ENCODE measurements around the gene FTL.

The FTL gene

GRCh38 chr19:48946463-48947257 lies 18.4 kb upstream of the FTL start:
- Histone ChIP-seq H3K27ac (ENCODE audit: low read depth, low read length) (no peak overlapping the region), H3K4me1 (ENCODE audit: control insufficient read depth, insufficient read depth, low read length) (no peaks in the 10 kb centered on the region), H3K9me3 (ENCODE audit: control insufficient read depth, insufficient read depth, low read depth, low read length) (no peaks in the 10 kb centered on the region)

GRCh38 chr19:48947258-48947542 lies 17.9 kb upstream of the FTL start:
- H3K4me3 ChIP-seq (ENCODE audit: low read depth, low read length), result no peak overlapping the region
- no peak overlapping the region for H3K27ac ChIP-seq (ENCODE audit: low read depth, low read length)

More at GRCh38 chr19:48946463-48947257, 18.4 kb upstream of the FTL start:
- H3K9ac ChIP-seq (ENCODE audit: low read length), result no peak overlapping the region
- no peak overlapping the region for H3K4me3 ChIP-seq (ENCODE audit: low read depth, low read length)
- no peaks in the 10 kb centered on the region for H3K36me3 ChIP-seq (ENCODE audit: control insufficient read depth, insufficient read depth, low read length)
- H3K27me3 ChIP-seq (ENCODE audit: control insufficient read depth, insufficient read depth, low read length), result no peaks in the 10 kb centered on the region

GRCh38 chr19:48950159-48950558 lies 14.9 kb upstream of the FTL start:
- no peak overlapping the region for H3K27ac ChIP-seq (ENCODE audit: low read depth, low read length)

More at GRCh38 chr19:48947258-48947542, 17.9 kb upstream of the FTL start:
- H3K27me3 ChIP-seq (ENCODE audit: control insufficient read depth, insufficient read depth, low read length), result no peaks in the 10 kb centered on the region
- no peaks in the 10 kb centered on the region for H3K9me3 ChIP-seq (ENCODE audit: control insufficient read depth, insufficient read depth, low read depth, low read length)
- no peaks in the 10 kb centered on the region for H3K4me1 ChIP-seq (ENCODE audit: control insufficient read depth, insufficient read depth, low read length)
- H3K9ac ChIP-seq (ENCODE audit: low read length), result no peak overlapping the region
- H3K36me3 ChIP-seq (ENCODE audit: control insufficient read depth, insufficient read depth, low read length), result no peaks in the 10 kb centered on the region

GRCh38 chr19:48950830-48951519 lies 14.1 kb upstream of the FTL start:
- Histone ChIP-seq H3K9ac (ENCODE audit: low read length) (no peak overlapping the region), H3K36me3 (ENCODE audit: control insufficient read depth, insufficient read depth, low read length) (peaks cover 5% of the 10 kb centered on the region; the same call in 1 of the 2 replicates), H3K27me3 (ENCODE audit: control insufficient read depth, insufficient read depth, low read length) (no peaks in the 10 kb centered on the region), H3K4me3 (ENCODE audit: low read depth, low read length) (no peak overlapping the region), H3K4me1 (ENCODE audit: control insufficient read depth, insufficient read depth, low read length) (peaks cover 7% of the 10 kb centered on the region), H3K27ac (ENCODE audit: low read depth, low read length) (no peak overlapping the region), H3K9me3 (ENCODE audit: control insufficient read depth, insufficient read depth, low read depth, low read length) (no peaks in the 10 kb centered on the region)

More at GRCh38 chr19:48950159-48950558, 14.9 kb upstream of the FTL start:
- Histone ChIP-seq H3K9ac (ENCODE audit: low read length) (no peak overlapping the region), H3K4me3 (ENCODE audit: low read depth, low read length) (no peak overlapping the region), H3K36me3 (ENCODE audit: control insufficient read depth, insufficient read depth, low read length) (no peaks in the 10 kb centered on the region), H3K4me1 (ENCODE audit: control insufficient read depth, insufficient read depth, low read length) (no peaks in the 10 kb centered on the region), H3K27me3 (ENCODE audit: control insufficient read depth, insufficient read depth, low read length) (no peaks in the 10 kb centered on the region), H3K9me3 (ENCODE audit: control insufficient read depth, insufficient read depth, low read depth, low read length) (no peaks in the 10 kb centered on the region)

GRCh38 chr19:48953141-48953540 lies 12.0 kb upstream of the FTL start:
- H3K27ac ChIP-seq (ENCODE audit: low read depth, low read length), result no peak overlapping the region
- H3K4me1 ChIP-seq (ENCODE audit: control insufficient read depth, insufficient read depth, low read length), result peaks cover 10% of the 10 kb centered on the region
- H3K9me3 ChIP-seq (ENCODE audit: control insufficient read depth, insufficient read depth, low read depth, low read length), result no peaks in the 10 kb centered on the region
- H3K4me3 ChIP-seq (ENCODE audit: low read depth, low read length), result no peak overlapping the region
- H3K27me3 ChIP-seq (ENCODE audit: control insufficient read depth, insufficient read depth, low read length), result no peaks in the 10 kb centered on the region
- H3K36me3 ChIP-seq (ENCODE audit: control insufficient read depth, insufficient read depth, low read length), result peaks cover 20% of the 10 kb centered on the region
- H3K9ac ChIP-seq (ENCODE audit: low read length), result no peak overlapping the region

DNA sequence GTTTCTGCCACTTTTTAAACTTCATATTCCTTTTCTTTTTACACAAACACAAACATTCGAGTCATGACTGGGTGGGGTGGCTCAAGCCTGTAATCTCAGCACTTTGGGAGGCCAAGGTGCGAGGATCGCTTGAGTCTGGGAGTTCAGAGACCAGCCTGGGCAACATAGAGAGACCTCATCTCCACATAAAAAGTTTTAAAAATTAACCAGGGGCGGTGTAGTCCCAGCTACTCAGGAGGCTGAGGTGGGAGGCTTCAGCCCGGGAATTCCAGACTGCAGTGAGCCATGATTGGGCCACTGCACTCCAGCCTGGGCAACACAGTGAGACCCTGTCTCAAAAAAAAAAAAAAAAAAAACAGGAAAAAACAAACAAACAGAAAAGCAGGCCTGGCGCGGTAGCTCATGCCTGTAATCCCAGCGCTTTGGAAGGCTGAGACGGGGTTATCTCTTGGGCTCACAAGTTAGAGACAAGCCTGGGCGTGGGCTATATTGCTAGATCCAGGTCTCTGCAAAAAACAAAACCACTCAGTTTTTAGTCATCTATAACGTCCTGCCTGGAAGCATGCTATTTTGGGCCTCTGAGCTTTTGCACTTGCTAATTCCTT lies 11.0 kb upstream of the FTL start:
- H3K9ac ChIP-seq (ENCODE audit: low read length), result peak overlapping the region; percentile 8

GRCh38 chr19:48954595-48955307 lies 10.4 kb upstream of the FTL start, which contains the start of gene BAX:
TSS of gene BAX (plus strand) at chr19:48954875. CDS start at chr19:48954929, 54 bp downstream.
- Histone ChIP-seq H3K9me3 (ENCODE audit: control insufficient read depth, insufficient read depth, low read depth, low read length) (no peaks in the 10 kb centered on the region), H3K36me3 (ENCODE audit: control insufficient read depth, insufficient read depth, low read length) (peaks cover 27% of the 10 kb centered on the region), H3K9ac (ENCODE audit: low read length) (peak within 1 kb of the TSS; percentile 99), H3K4me1 (ENCODE audit: control insufficient read depth, insufficient read depth, low read length) (peaks cover 10% of the 10 kb centered on the region), H3K27me3 (ENCODE audit: control insufficient read depth, insufficient read depth, low read length) (no peaks in the 10 kb centered on the region), H3K27ac (ENCODE audit: low read depth, low read length) (peak within 1 kb of the TSS; percentile 96), H3K4me3 (ENCODE audit: low read depth, low read length) (peak within 1 kb of the TSS; percentile 92)

More for the DNA sequence above, 11.0 kb upstream of the FTL start:
- peak overlapping the region; percentile 92 for H3K4me3 ChIP-seq (ENCODE audit: low read depth, low read length)
- H3K36me3 ChIP-seq (ENCODE audit: control insufficient read depth, insufficient read depth, low read length), result peaks cover 26% of the 10 kb centered on the region
- H3K27me3 ChIP-seq (ENCODE audit: control insufficient read depth, insufficient read depth, low read length), result no peaks in the 10 kb centered on the region
- H3K9me3 ChIP-seq (ENCODE audit: control insufficient read depth, insufficient read depth, low read depth, low read length), result no peaks in the 10 kb centered on the region
- peaks cover 10% of the 10 kb centered on the region for H3K4me1 ChIP-seq (ENCODE audit: control insufficient read depth, insufficient read depth, low read length)
- no peak overlapping the region; the same call in 1 of the 2 replicates for H3K27ac ChIP-seq (ENCODE audit: low read depth, low read length)

DNA sequence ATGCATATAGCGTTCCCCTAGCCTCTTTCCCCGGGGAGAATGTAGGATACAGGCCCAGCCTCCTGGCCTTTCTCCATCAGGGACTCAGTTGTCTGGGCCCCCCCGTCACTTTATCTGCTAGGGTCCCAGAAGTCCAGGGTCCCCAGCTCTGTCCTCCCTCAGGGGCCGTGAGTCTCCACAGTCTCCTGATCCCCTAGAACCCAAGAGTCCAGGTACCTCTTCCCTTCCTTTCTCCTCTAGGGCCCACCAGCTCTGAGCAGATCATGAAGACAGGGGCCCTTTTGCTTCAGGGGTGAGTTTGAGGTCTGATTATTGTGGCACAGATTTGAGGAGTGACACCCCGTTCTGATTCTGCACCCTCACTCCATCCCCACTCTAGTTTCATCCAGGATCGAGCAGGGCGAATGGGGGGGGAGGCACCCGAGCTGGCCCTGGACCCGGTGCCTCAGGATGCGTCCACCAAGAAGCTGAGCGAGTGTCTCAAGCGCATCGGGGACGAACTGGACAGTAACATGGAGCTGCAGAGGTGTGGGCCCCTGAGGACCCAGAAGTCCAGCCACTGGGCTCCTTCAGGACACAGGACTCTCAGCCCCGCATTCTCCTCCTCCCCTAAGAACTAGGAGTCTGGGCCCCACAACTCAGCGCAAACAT lies 9.7 kb upstream of the FTL start:
- H3K9ac ChIP-seq (ENCODE audit: low read length), result peak overlapping the region; percentile 99
- peaks cover 31% of the 10 kb centered on the region for H3K36me3 ChIP-seq (ENCODE audit: control insufficient read depth, insufficient read depth, low read length)
- peak overlapping the region; percentile 92 for H3K4me3 ChIP-seq (ENCODE audit: low read depth, low read length)
- no peaks in the 10 kb centered on the region for H3K27me3 ChIP-seq (ENCODE audit: control insufficient read depth, insufficient read depth, low read length)
- no peaks in the 10 kb centered on the region for H3K9me3 ChIP-seq (ENCODE audit: control insufficient read depth, insufficient read depth, low read depth, low read length)
- H3K4me1 ChIP-seq (ENCODE audit: control insufficient read depth, insufficient read depth, low read length), result peaks cover 10% of the 10 kb centered on the region
- peak overlapping the region; percentile 96 for H3K27ac ChIP-seq (ENCODE audit: low read depth, low read length)

DNA sequence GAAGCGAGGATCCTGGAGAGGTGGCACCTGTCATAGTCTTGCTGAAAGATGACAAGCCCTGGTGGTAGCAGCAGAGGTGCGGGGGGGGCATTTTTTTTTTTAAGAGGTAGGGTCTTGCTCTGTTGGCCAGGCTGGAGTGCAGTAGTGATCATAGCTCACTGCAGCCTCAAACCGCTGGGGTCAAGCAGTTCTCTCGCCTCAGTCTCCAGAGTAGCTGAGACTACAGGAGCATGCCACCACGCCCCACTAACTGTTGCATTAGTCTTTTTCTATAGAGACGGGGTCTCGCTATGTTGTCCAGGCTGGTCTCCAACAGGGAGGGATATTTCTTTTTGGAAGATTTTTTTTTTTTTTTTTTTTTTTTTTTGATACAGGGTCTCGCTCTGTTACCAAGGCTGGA lies 7.1 kb upstream of the FTL start:
- Histone ChIP-seq H3K27ac (ENCODE audit: low read depth, low read length) (no peak overlapping the region), H3K36me3 (ENCODE audit: control insufficient read depth, insufficient read depth, low read length) (peaks cover 40% of the 10 kb centered on the region), H3K4me3 (ENCODE audit: low read depth, low read length) (no peak overlapping the region), H3K9ac (ENCODE audit: low read length) (no peak overlapping the region), H3K27me3 (ENCODE audit: control insufficient read depth, insufficient read depth, low read length) (no peaks in the 10 kb centered on the region), H3K4me1 (ENCODE audit: control insufficient read depth, insufficient read depth, low read length) (peaks cover 21% of the 10 kb centered on the region), H3K9me3 (ENCODE audit: control insufficient read depth, insufficient read depth, low read depth, low read length) (no peaks in the 10 kb centered on the region)

Data from HUES6 (cell line).